Stimulated activated CD4-positive, alpha-beta T cell treated with anti-CD3 and anti-CD28 coated beads, TNF-alpha, amount 100 ng/mL, for 1 hour (primary cell): Measurements from ENCODE around the gene SIL1.

ENCODE experiments used
- DNase-seq, 3 donors: peaks; one replicate each; pipeline ENCODE4 v3.0.0-alpha.2; 2020; ENCODE audit warnings: low read depth in 3 of 3, low spot score in 1 of 3

SIL1 gene

GRCh38 chr5:138962614-138963370 lies 235.4 kb downstream of the SIL1 start:
- no peak for DNase-seq

GRCh38 chr5:138961729-138962128 lies 236.4 kb downstream of the SIL1 start:
- DNase-seq: no peak

- DNase-seq: no peak
Measured at GRCh38 chr5:138961221-138961620, 236.9 kb downstream of the SIL1 start.

- no peak for DNase-seq
Measured at GRCh38 chr5:138960145-138960692, 237.9 kb downstream of the SIL1 start.

- no peak for DNase-seq
Measured at GRCh38 chr5:138956801-138957200, 241.4 kb downstream of the SIL1 start.

- no peak for DNase-seq
Measured at GRCh38 chr5:138955671-138956295, 242.4 kb downstream of the SIL1 start.

- DNase-seq: no peak
Measured at GRCh38 chr5:138955013-138955660, 243.0 kb downstream of the SIL1 start.

- no peak for DNase-seq
Measured at GRCh38 chr5:138954257-138955012, 243.7 kb downstream of the SIL1 start.

- DNase-seq: no peak
Measured at GRCh38 chr5:138953387-138954256, 244.5 kb downstream of the SIL1 start.

GRCh38 chr5:138952962-138953361 lies 245.2 kb downstream of the SIL1 start:
- no peak for DNase-seq

GRCh38 chr5:138951986-138952735 lies 246.0 kb downstream of the SIL1 start:
- DNase-seq: no peak

- DNase-seq: no peak
Measured at GRCh38 chr5:138951091-138951985, 246.8 kb downstream of the SIL1 start.

GRCh38 chr5:138950421-138951031 lies 247.6 kb downstream of the SIL1 start:
- DNase-seq: no peak

GRCh38 chr5:138949988-138950387 lies 248.2 kb downstream of the SIL1 start:
- DNase-seq: no peak

- DNase-seq: no peak
Measured at GRCh38 chr5:138949223-138949574, 249.0 kb downstream of the SIL1 start.

GRCh38 chr5:138948471-138949222 lies 249.5 kb downstream of the SIL1 start:
- no peak for DNase-seq

- no peak for DNase-seq
Measured at GRCh38 chr5:138947780-138948179, 250.4 kb downstream of the SIL1 start.
